GM23248 (cell line): ENCODE data around the gene C17orf78. TPM values are rescaled to one million over a fixed set of nuclear protein-coding genes. Genes with fewer than 3 reads are reported as not detected.

ENCODE experiments used
- DNase-seq: peaks from one replicate; pipeline ENCODE4 v3.0.0-alpha.2; 2015
- H2AFZ ChIP-seq: fragments of 200-600 bp; sonication (generic); 2 replicates; pipeline ENCODE4 v1.6.1; 2016; ENCODE audit warnings: antibody characterized with exemption
- H3F3A ChIP-seq: fragments of 200-600 bp; sonication (generic); 2 replicates; pipeline ENCODE4 v1.6.1; 2016; ENCODE audit warnings: mild to moderate bottlenecking, antibody characterized with exemption, mixed run types; ENCODE audit not compliant: insufficient read depth
- H3K27ac ChIP-seq: fragments of 200-600 bp; sonication (generic); 2 replicates; pipeline ENCODE4 v1.5.1; 2016; ENCODE audit warnings: mild to moderate bottlenecking
- H3K27me3 ChIP-seq: fragments of 200-600 bp; sonication (generic); replicated peaks from 2 replicates; pipeline ENCODE4 v1.6.1; 2016; ENCODE audit warnings: mild to moderate bottlenecking; ENCODE audit not compliant: insufficient read depth
- H3K36me3 ChIP-seq: fragments of 200-600 bp; sonication (generic); 2 replicates; pipeline ENCODE4 v1.6.1; 2016; ENCODE audit warnings: low read depth, mild to moderate bottlenecking
- H3K4me1 ChIP-seq: fragments of 200-600 bp; sonication (generic); 2 replicates; pipeline ENCODE4 v1.6.1; 2016; ENCODE audit warnings: mild to moderate bottlenecking; ENCODE audit not compliant: insufficient read depth
- H3K4me2 ChIP-seq: fragments of 200-600 bp; sonication (generic); one replicate; pipeline ENCODE4 v1.6.1; 2016; ENCODE audit warnings: mild to moderate bottlenecking; ENCODE audit not compliant: unreplicated experiment
- H3K4me3 ChIP-seq: fragments of 200-600 bp; sonication (generic); 2 replicates; pipeline ENCODE4 v1.5.1; 2016; ENCODE audit warnings: mild to moderate bottlenecking
- H3K79me2 ChIP-seq: fragments of 200-600 bp; sonication (generic); 2 replicates; pipeline ENCODE4 v1.6.1; 2016; ENCODE audit warnings: mild to moderate bottlenecking; ENCODE audit not compliant: insufficient read depth
- H3K9ac ChIP-seq: fragments of 200-600 bp; sonication (generic); 2 replicates; pipeline ENCODE4 v1.6.1; 2016; ENCODE audit warnings: mild to moderate bottlenecking
- H3K9me2 ChIP-seq: fragments of 200-600 bp; sonication (generic); 2 replicates; pipeline ENCODE4 v1.6.1; 2016; ENCODE audit warnings: mixed run types, mild to moderate bottlenecking, moderate library complexity; ENCODE audit not compliant: insufficient read depth
- H3K9me3 ChIP-seq: fragments of 200-600 bp; sonication (generic); one replicate; pipeline ENCODE4 v1.6.1; 2017; ENCODE audit warnings: low read depth
- H4K20me1 ChIP-seq: fragments of 200-600 bp; sonication (generic); 2 replicates; pipeline ENCODE4 v1.6.0; 2016; ENCODE audit not compliant: insufficient read depth
- EZH2 ChIP-seq: fragments of 200-600 bp; sonication (generic); IDR thresholded peaks from 2 replicates; pipeline ENCODE4 v1.6.1; 2018; ENCODE audit warnings: antibody characterized with exemption, mild to moderate bottlenecking; ENCODE audit not compliant: insufficient read depth, poor library complexity, severe bottlenecking
- EZH2phosphoT487 ChIP-seq: fragments of 200-600 bp; sonication (generic); IDR thresholded peaks from 2 replicates; pipeline ENCODE4 v1.6.1; 2018; ENCODE audit warnings: antibody characterized with exemption, moderate library complexity, mild to moderate bottlenecking, low read depth; ENCODE audit not compliant: insufficient read depth
- WGBS, 2 experiments: methylation state at CpG; one replicate each; pipeline ENCODE4 v1.1.6; 2015 to 2017; ENCODE audit warnings: low lambda C conversion rate in 2 of 2, low coverage in 1 of 2; ENCODE audit errors: missing lambda C conversion rate in 2 of 2; 5-methylcytosine and 5-hydroxymethylcytosine counted together
- in situ Hi-C: fragments of 300-500 bp; cut with MboI; formaldehyde crosslinking; loops from 2 replicates; pipeline ENCODE4 v1.15.0; 2020
- polyA plus RNA-seq: library from polyadenylated mRNA; unstranded; fragments of >200 nt; fragmentation: Nextera tagmentation; extraction: Ambion mirVana; gene quantifications from 2 replicates; pipeline ENCODE4 v1.2.1, GENCODE V29; 2016
- total RNA-seq: library from RNA; depleted of rRNA; stranded (reverse); fragments of >200 nt; shearing (Covaris generic); gene quantifications from 2 replicates; pipeline ENCODE4 v1.2.3, GENCODE V29; 2014

C17orf78 gene
- total and polyA plus RNA-seq, 2 experiments from 2014 or later = not detected

DNA sequence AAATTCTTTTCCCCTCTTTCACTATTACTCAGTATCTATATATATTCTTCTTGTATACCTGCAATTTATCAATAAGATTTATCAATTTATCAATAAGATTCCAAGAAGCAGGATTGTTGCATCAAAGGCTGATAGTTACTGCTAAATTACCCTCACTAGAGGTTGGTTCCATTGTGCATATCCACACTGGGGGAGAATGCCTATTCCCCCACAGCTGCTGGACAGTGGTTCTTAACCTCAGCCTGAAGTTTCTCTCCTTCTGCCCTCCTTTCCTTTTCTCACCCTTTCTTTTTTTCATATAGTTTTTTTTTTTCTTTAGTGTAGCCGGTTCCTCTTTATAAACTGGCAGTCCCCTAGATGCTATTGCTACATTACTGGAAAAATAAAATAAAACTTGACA is 6.3 kb downstream of the C17orf78 start:
- TF ChIP-seq EZH2phosphoT487 = no peak
- no peak for TF ChIP-seq EZH2

GRCh38 chr17:37384560-37385149 is 8.9 kb downstream of the C17orf78 start:
- H3K9ac ChIP-seq = no peak overlapping the region
- no peaks in the 10 kb centered on the region for H3K9me2 ChIP-seq
- no peaks in the 10 kb centered on the region for H3K4me1 ChIP-seq
- H3F3A ChIP-seq = no peaks in the 10 kb centered on the region
- WGBS, 2 experiments = 72 to 78% methylated on average over 3 of the region's 3 CpGs
- H3K36me3 ChIP-seq = no peaks in the 10 kb centered on the region
- no peak overlapping the region for H3K4me3 ChIP-seq
- no peak overlapping the region for H2AFZ ChIP-seq
- H3K9me3 ChIP-seq = no peaks in the 10 kb centered on the region
- no peak overlapping the region for H3K4me2 ChIP-seq
- no peak for DNase-seq
- in situ Hi-C loops = no loop called here
- no peaks in the 10 kb centered on the region for H4K20me1 ChIP-seq
- TF ChIP-seq EZH2phosphoT487 = no peak
- TF ChIP-seq EZH2 = no peak
- no peak overlapping the region for H3K27ac ChIP-seq
- no peaks in the 10 kb centered on the region; the same call in 1 of the 2 replicates for H3K79me2 ChIP-seq
- H3K27me3 ChIP-seq = no peaks in the 10 kb centered on the region

More for the DNA sequence above, 6.3 kb downstream of the C17orf78 start:
- Histone ChIP-seq H4K20me1 (no peaks in the 10 kb centered on the region), H3K27ac (no peak overlapping the region), H3F3A (no peaks in the 10 kb centered on the region), H3K9me2 (no peaks in the 10 kb centered on the region), H3K79me2 (no peaks in the 10 kb centered on the region), H3K4me3 (no peak overlapping the region), H3K9ac (no peak overlapping the region), H3K4me2 (no peak overlapping the region), H3K27me3 (no peaks in the 10 kb centered on the region), H3K36me3 (no peaks in the 10 kb centered on the region), H2AFZ (no peak overlapping the region), H3K9me3 (no peaks in the 10 kb centered on the region), H3K4me1 (no peaks in the 10 kb centered on the region)
- DNase-seq = no peak
- in situ Hi-C loops = no loop called here
- WGBS, 2 experiments = 97 to 100% methylated on average over 1 of the region's 1 CpG

DNA sequence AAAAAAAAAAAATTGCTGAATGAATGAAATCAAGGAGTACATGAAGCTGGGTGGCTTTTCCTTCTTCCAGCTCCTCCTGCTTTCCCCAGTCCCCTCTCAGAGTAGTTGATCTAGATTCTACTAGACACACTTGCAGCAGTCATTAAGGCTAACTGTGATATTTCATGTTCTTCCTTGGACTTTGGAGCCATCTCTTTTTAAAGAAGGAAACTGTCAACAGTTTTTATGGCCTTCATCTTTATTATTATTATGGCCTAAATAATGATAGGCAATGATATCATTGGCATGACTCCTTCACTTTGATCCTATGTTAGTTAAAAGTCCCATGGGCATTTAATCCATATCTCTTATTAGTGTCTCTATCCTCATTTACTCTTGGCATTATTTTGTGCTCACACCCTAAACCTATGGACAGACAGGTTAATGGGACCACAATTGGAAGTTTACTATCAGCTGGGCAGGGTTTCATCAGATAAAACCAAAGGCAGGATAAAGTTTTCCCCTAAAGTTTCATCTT is 9.7 kb downstream of the C17orf78 start:
- Histone ChIP-seq H3K4me2 (no peak overlapping the region), H3K27ac (no peak overlapping the region), H3K9ac (no peak overlapping the region), H3K4me1 (no peaks in the 10 kb centered on the region), H3K9me2 (no peaks in the 10 kb centered on the region), H2AFZ (no peak overlapping the region), H3K79me2 (no peaks in the 10 kb centered on the region; the same call in 1 of the 2 replicates), H3K36me3 (no peaks in the 10 kb centered on the region), H3K4me3 (no peak overlapping the region), H4K20me1 (no peaks in the 10 kb centered on the region), H3K9me3 (no peaks in the 10 kb centered on the region), H3K27me3 (no peaks in the 10 kb centered on the region), H3F3A (no peaks in the 10 kb centered on the region)
- TF ChIP-seq EZH2 = no peak
- TF ChIP-seq EZH2phosphoT487 = no peak
- DNase-seq = no peak
- in situ Hi-C loops = no loop called here

GRCh38 chr17:37386462-37386861 is 10.7 kb downstream of the C17orf78 start:
- H3K4me1 ChIP-seq = peaks cover 2% of the 10 kb centered on the region; the same call in 1 of the 2 replicates
- no peaks in the 10 kb centered on the region for H3K27me3 ChIP-seq
- H3K9me3 ChIP-seq = no peaks in the 10 kb centered on the region
- H3K4me2 ChIP-seq = no peak overlapping the region
- H2AFZ ChIP-seq = no peak overlapping the region
- H3K9me2 ChIP-seq = no peaks in the 10 kb centered on the region
- H4K20me1 ChIP-seq = no peaks in the 10 kb centered on the region
- H3K4me3 ChIP-seq = no peak overlapping the region
- TF ChIP-seq EZH2phosphoT487 (no peak), EZH2 (no peak)
- DNase-seq = no peak
- WGBS, 2 experiments = 87 to 90% methylated on average over 5 of the region's 5 CpGs
- H3F3A ChIP-seq = peaks cover 3% of the 10 kb centered on the region; the same call in 1 of the 2 replicates
- H3K9ac ChIP-seq = no peak overlapping the region
- H3K36me3 ChIP-seq = no peaks in the 10 kb centered on the region
- H3K27ac ChIP-seq = no peak overlapping the region
- in situ Hi-C loops = no loop called here
- H3K79me2 ChIP-seq = no peaks in the 10 kb centered on the region; the same call in 1 of the 2 replicates
